Measurements from ENCODE around the gene LSM7.

- TF ChIP-seq CTCF (IDR thresholded peaks at IDR 0.05 in 4 of 5, conservative IDR thresholded peaks at IDR 0.05 in 1 of 5) = no peak
- TF ChIP-seq POLR2A (IDR thresholded peaks at IDR 0.05) = no peak
Measured at GRCh38 chr19:2353887-2354592, 25.7 kb upstream of the LSM7 start.
